Fibroblast of lung (primary cell): ENCODE data around the gene UVRAG. TPM values are rescaled to one million over a fixed set of nuclear protein-coding genes. Genes with fewer than 3 reads are reported as not detected.

Source experiments
- DNase-seq, 2 donors: peaks; one replicate each; pipeline versions ENCODE4 v3.0.0 to v3.0.0-alpha.2; 2010; ENCODE audit warnings: low read depth in 2 of 2
- H2AFZ ChIP-seq: 2 replicates; pipeline ENCODE4 v1.5.1; 2012; ENCODE audit warnings: low read length, control low read depth, inconsistent platforms
- H3K27ac ChIP-seq: 2 replicates; pipeline ENCODE4 v1.5.1; 2011; ENCODE audit warnings: low read length, control low read depth; ENCODE audit not compliant: insufficient read depth
- H3K27me3 ChIP-seq: 2 replicates; pipeline ENCODE4 v1.5.1; 2011; ENCODE audit warnings: mild to moderate bottlenecking, low read length; ENCODE audit not compliant: control insufficient read depth, insufficient read depth
- H3K36me3 ChIP-seq: 2 replicates; pipeline ENCODE4 v1.5.1; 2011; ENCODE audit warnings: low read length; ENCODE audit not compliant: control insufficient read depth, insufficient read depth
- H3K4me1 ChIP-seq: 2 replicates; pipeline ENCODE4 v1.5.1; 2011; ENCODE audit warnings: low read length; ENCODE audit not compliant: control insufficient read depth, insufficient read depth; ENCODE audit errors: extremely low read depth
- H3K4me2 ChIP-seq: 2 replicates; pipeline ENCODE4 v1.5.1; 2011; ENCODE audit warnings: low read length, control low read depth; ENCODE audit not compliant: insufficient read depth; ENCODE audit errors: extremely low read depth
- H3K4me3 ChIP-seq, 4 experiments: fragments of 200-600 bp in 1 of 4; sonication (generic) in 1 of 4; replicated peaks in 1 of 4; 2 replicates each; pipeline ENCODE4 v1.5.1; 2011 to 2016; ENCODE audit warnings: low read length in 4 of 4, low read depth in 3 of 4, mild to moderate bottlenecking in 3 of 4, control low read depth in 2 of 4, inconsistent platforms in 1 of 4, mixed read lengths in 1 of 4; ENCODE audit not compliant: insufficient read depth in 1 of 4; ENCODE audit errors: control extremely low read depth in 1 of 4
- H3K79me2 ChIP-seq: 2 replicates; pipeline ENCODE4 v1.5.1; 2012; ENCODE audit warnings: mild to moderate bottlenecking, low read length, inconsistent platforms; ENCODE audit not compliant: control insufficient read depth, insufficient read depth
- H3K9ac ChIP-seq: 2 replicates; pipeline ENCODE4 v1.5.1; 2011; ENCODE audit warnings: mild to moderate bottlenecking, low read length, control low read depth; ENCODE audit not compliant: insufficient read depth
- H3K9me3 ChIP-seq: 2 replicates; pipeline ENCODE4 v1.5.1; 2012; ENCODE audit warnings: low read depth, low read length; ENCODE audit not compliant: control insufficient read depth, insufficient read depth
- H4K20me1 ChIP-seq: 2 replicates; pipeline ENCODE4 v1.5.1; 2011; ENCODE audit warnings: low read length; ENCODE audit not compliant: control insufficient read depth, insufficient read depth; ENCODE audit errors: extremely low read depth
- CTCF ChIP-seq, 2 donors: IDR thresholded peaks in 1 of 2; conservative IDR thresholded peaks in 1 of 2; 1 replicate in 1 of 2; 2 replicates in 1 of 2; pipeline ENCODE4 v1.5.1; 2011 to 2012; ENCODE audit warnings: low read length in 2 of 2, control low read depth in 1 of 2, inconsistent platforms in 1 of 2, low read depth in 1 of 2, mild to moderate bottlenecking in 1 of 2
- EZH2 ChIP-seq: IDR thresholded peaks from 2 replicates; pipeline ENCODE4 v1.5.1; 2012; ENCODE audit warnings: low read length, control low read depth, mild to moderate bottlenecking; ENCODE audit errors: missing control alignments
- polyA plus RNA-seq, 2 donors: library from polyadenylated mRNA; depleted of rRNA in 1 of 2; stranded (reverse) in 1 of 2; unstranded in 1 of 2; fragments of >200 nt; gene quantifications; 2 replicates each; pipeline ENCODE4 v1.2.1, GENCODE V29; 2011 to 2012; ENCODE audit warnings: missing spikeins in 1 of 2
- total RNA-seq: library from RNA; depleted of rRNA; stranded (reverse); fragments of >200 nt; gene quantifications from 2 replicates; pipeline ENCODE4 v1.2.1, GENCODE V29; 2014

Gene UVRAG
- total and polyA plus RNA-seq, 2 donors (not counting 1 experiment from before 2014, with no cell fraction given) = 15.8 to 22.1 TPM

- H4K20me1 ChIP-seq = no peaks in the 10 kb centered on the region
- H3K4me2 ChIP-seq = no peak overlapping the region
- H3K36me3 ChIP-seq = no peaks in the 10 kb centered on the region
- no peak overlapping the region for H3K27ac ChIP-seq
- no peak for DNase-seq
- TF ChIP-seq EZH2 (no peak), CTCF (conservative IDR thresholded peaks at IDR 0.05 in 1 of 2, IDR thresholded peaks at IDR 0.05 in 1 of 2; ENCODE audit: low read depth in 1 of 2, low read length in 2 of 2) (no peak)
- H3K27me3 ChIP-seq = no peaks in the 10 kb centered on the region
- H3K4me3 ChIP-seq = no peak overlapping the region
- H3K4me1 ChIP-seq = no peaks in the 10 kb centered on the region
- H2AFZ ChIP-seq = no peak overlapping the region
- no peaks in the 10 kb centered on the region for H3K9me3 ChIP-seq
- no peaks in the 10 kb centered on the region for H3K79me2 ChIP-seq
- no peak overlapping the region for H3K9ac ChIP-seq
These were observed 140.4 kb downstream of the UVRAG start for GRCh38 chr11:75955443-75955842.

GRCh38 chr11:75959540-75959939, 144.5 kb downstream of the UVRAG start:
- TF ChIP-seq EZH2 (no peak), CTCF (conservative IDR thresholded peaks at IDR 0.05 in 1 of 2, IDR thresholded peaks at IDR 0.05 in 1 of 2; ENCODE audit: low read depth in 1 of 2, low read length in 2 of 2) (no peak)
- H3K27ac ChIP-seq = no peak overlapping the region

GRCh38 chr11:75964071-75964470, 149.1 kb downstream of the UVRAG start:
- no peak overlapping the region for H3K9ac ChIP-seq

More at GRCh38 chr11:75959540-75959939, 144.5 kb downstream of the UVRAG start:
- DNase-seq = no peak
- H3K4me3 ChIP-seq = no peak overlapping the region
- no peaks in the 10 kb centered on the region for H3K4me1 ChIP-seq
- no peaks in the 10 kb centered on the region for H3K27me3 ChIP-seq
- no peak overlapping the region for H3K4me2 ChIP-seq
- H2AFZ ChIP-seq = no peak overlapping the region
- H3K9ac ChIP-seq = no peak overlapping the region
- H4K20me1 ChIP-seq = no peaks in the 10 kb centered on the region
- no peaks in the 10 kb centered on the region for H3K36me3 ChIP-seq
- no peaks in the 10 kb centered on the region for H3K79me2 ChIP-seq
- no peaks in the 10 kb centered on the region for H3K9me3 ChIP-seq

More at GRCh38 chr11:75964071-75964470, 149.1 kb downstream of the UVRAG start:
- Histone ChIP-seq H3K36me3 (no peaks in the 10 kb centered on the region), H2AFZ (no peak overlapping the region), H3K27me3 (no peaks in the 10 kb centered on the region), H3K4me3 (no peak overlapping the region), H3K79me2 (no peaks in the 10 kb centered on the region), H3K27ac (no peak overlapping the region), H3K9me3 (no peaks in the 10 kb centered on the region), H4K20me1 (no peaks in the 10 kb centered on the region), H3K4me2 (no peak overlapping the region), H3K4me1 (peaks cover 17% of the 10 kb centered on the region)
- no peak for TF ChIP-seq CTCF (conservative IDR thresholded peaks at IDR 0.05 in 1 of 2, IDR thresholded peaks at IDR 0.05 in 1 of 2; ENCODE audit: low read depth in 1 of 2, low read length in 2 of 2)
- no peak for TF ChIP-seq EZH2
- DNase-seq = no peak
